Measurements from ENCODE around the gene RBM44.
A peak's percentile ranks its signal among the peaks of the same experiment; 100 is the strongest.

RBM44 gene

DNA sequence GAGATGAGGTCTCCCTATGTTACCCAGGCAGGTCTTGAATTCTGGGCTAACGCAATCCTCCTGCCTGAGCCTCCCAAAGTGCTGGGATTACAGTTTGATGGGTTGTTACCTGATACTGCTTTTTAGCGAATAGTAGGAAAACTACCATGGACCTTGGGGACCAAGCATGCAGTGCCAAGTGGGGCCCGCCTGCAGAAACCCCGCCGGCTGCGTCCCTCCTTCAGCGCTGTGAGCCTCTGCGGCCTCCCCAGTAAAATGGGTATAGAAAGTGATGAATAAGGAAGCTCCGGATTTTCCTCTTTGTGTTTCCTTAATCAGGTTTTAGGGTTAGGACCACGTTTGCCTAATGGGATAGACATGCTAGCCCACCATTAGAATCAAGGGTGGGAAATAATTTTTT lies 91.2 kb downstream of the RBM44 start:
- peak; percentile 24 for DNase-seq
